DND-41 (cell line): Measurements from ENCODE around the gene RAD9A.

Experiments used
- ATAC-seq: fragments of 200-7000 bp; cut with Tn5 transposase; 3 replicates; pipeline ENCODE4 v1.9.1; 2021; ENCODE audit warnings: low read depth; ENCODE audit not compliant: insufficient read depth
- DNase-seq: peaks from one replicate; pipeline ENCODE4 v3.0.0-alpha.2; 2020
- H2AFZ ChIP-seq: 2 replicates; pipeline ENCODE4 v1.6.0; 2012; ENCODE audit warnings: low read depth, low read length
- H3K27ac ChIP-seq: 2 replicates; pipeline ENCODE4 v1.5.1; 2012; ENCODE audit warnings: low read length, inconsistent platforms
- H3K27me3 ChIP-seq: fragments of 200-600 bp; sonication (generic); 2 replicates; pipeline ENCODE4 v1.6.0; 2012; ENCODE audit warnings: low read length, mild to moderate bottlenecking, inconsistent platforms; ENCODE audit not compliant: insufficient read depth, poor library complexity
- H3K36me3 ChIP-seq: 2 replicates; pipeline ENCODE4 v1.5.1; 2012; ENCODE audit warnings: low read length, inconsistent platforms; ENCODE audit not compliant: insufficient read depth
- H3K4me1 ChIP-seq: 2 replicates; pipeline ENCODE4 v1.5.1; 2012; ENCODE audit warnings: mild to moderate bottlenecking, low read length; ENCODE audit not compliant: insufficient read depth
- H3K4me2 ChIP-seq: 2 replicates; pipeline ENCODE4 v1.6.0; 2012; ENCODE audit warnings: mild to moderate bottlenecking, moderate library complexity, low read length, inconsistent platforms; ENCODE audit not compliant: insufficient read depth
- H3K4me3 ChIP-seq, 2 experiments: fragments of 200-600 bp in 1 of 2; shearing (Covaris generic) in 1 of 2; 2 replicates each; pipeline ENCODE4 v1.5.1; 2012 to 2016; ENCODE audit warnings: inconsistent platforms in 2 of 2, low read length in 2 of 2, mild to moderate bottlenecking in 2 of 2, low read depth in 1 of 2, moderate library complexity in 1 of 2
- H3K79me2 ChIP-seq: 2 replicates; pipeline ENCODE4 v1.6.0; 2012; ENCODE audit warnings: low read length, inconsistent platforms; ENCODE audit not compliant: insufficient read depth
- H3K9ac ChIP-seq: 2 replicates; pipeline ENCODE4 v1.6.0; 2012; ENCODE audit warnings: low read depth, mild to moderate bottlenecking, inconsistent platforms, low read length, moderate library complexity
- H3K9me3 ChIP-seq: 2 replicates; pipeline ENCODE4 v1.5.1; 2012; ENCODE audit warnings: low read length, moderate library complexity, mild to moderate bottlenecking, inconsistent platforms; ENCODE audit not compliant: insufficient read depth, severe bottlenecking
- H4K20me1 ChIP-seq: 2 replicates; pipeline ENCODE4 v1.6.0; 2012; ENCODE audit warnings: low read length; ENCODE audit not compliant: insufficient read depth
- EZH2 ChIP-seq: IDR thresholded peaks from 3 replicates; pipeline ENCODE4 v1.6.1; 2012; ENCODE audit warnings: borderline replicate concordance, low read depth, mild to moderate bottlenecking, moderate library complexity, low read length, inconsistent platforms; ENCODE audit not compliant: severe bottlenecking
- TF ChIP-seq, protein P1 (sequence below): IDR thresholded peaks from 2 replicates; pipeline ENCODE4 v1.5.1; 2012; ENCODE audit warnings: borderline replicate concordance, low read length, moderate library complexity, mild to moderate bottlenecking; ENCODE audit not compliant: poor library complexity, severe bottlenecking; ENCODE audit errors: extremely low read depth

Gene RAD9A

DNA sequence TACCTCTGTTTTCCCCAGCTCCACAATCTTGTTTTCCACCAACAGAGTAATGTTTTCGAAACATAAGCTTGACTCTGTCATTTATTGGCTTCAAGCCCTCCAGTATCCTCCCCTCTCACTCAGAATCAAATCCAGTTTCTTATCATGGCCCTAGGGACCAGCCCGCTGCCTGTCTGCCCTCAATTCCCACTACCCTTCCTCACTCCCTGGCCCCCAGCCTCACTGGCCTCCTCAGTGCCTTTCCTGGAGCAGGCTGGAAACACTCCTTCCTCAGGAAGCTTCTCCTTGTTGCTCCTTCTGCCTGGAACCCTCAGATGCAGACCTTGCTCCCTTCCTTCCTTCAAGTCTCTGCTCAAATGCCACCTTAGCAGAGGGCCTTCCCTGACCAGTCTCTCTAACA is 42.3 kb upstream of the RAD9A start:
- Histone ChIP-seq H3K4me1 (peaks cover 28% of the 10 kb centered on the region), H3K27ac (no peak overlapping the region), H3K4me2 (no peak overlapping the region)

DNA sequence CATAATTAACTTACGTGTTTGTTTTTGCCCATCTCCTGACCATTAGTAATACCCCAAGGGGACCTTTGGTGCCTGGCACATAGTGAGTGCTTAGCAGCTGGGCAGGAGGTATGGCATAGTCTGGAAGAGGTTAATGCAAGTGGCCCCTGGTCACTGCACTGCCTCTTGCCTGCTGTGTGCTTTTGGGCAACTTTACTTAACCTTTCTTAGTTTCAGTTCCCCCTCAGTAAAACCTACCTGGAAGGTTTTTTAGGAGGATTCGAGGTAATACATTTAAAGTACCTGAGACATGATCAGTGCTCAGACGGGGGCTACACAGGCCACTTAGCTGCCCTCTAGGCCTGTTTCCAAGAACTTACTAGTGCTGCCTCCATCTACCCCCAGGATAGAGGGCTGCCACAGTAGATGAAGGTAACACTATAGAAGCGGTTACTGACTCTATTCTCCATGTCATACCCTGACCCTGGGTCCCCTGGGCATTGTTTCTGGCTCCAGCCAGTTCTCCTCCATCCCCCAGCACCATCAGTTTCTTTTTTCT is 41.8 kb upstream of the RAD9A start:
- H3K27me3 ChIP-seq = no peaks in the 10 kb centered on the region
- no peak overlapping the region for H2AFZ ChIP-seq
- no peak overlapping the region for H3K9ac ChIP-seq
- no peak for DNase-seq
- peaks cover 30% of the 10 kb centered on the region for H3K4me1 ChIP-seq
- no peaks in the 10 kb centered on the region for H4K20me1 ChIP-seq
- H3K9me3 ChIP-seq = no peaks in the 10 kb centered on the region
- H3K27ac ChIP-seq = no peak overlapping the region
- TF ChIP-seq, protein P1, sequence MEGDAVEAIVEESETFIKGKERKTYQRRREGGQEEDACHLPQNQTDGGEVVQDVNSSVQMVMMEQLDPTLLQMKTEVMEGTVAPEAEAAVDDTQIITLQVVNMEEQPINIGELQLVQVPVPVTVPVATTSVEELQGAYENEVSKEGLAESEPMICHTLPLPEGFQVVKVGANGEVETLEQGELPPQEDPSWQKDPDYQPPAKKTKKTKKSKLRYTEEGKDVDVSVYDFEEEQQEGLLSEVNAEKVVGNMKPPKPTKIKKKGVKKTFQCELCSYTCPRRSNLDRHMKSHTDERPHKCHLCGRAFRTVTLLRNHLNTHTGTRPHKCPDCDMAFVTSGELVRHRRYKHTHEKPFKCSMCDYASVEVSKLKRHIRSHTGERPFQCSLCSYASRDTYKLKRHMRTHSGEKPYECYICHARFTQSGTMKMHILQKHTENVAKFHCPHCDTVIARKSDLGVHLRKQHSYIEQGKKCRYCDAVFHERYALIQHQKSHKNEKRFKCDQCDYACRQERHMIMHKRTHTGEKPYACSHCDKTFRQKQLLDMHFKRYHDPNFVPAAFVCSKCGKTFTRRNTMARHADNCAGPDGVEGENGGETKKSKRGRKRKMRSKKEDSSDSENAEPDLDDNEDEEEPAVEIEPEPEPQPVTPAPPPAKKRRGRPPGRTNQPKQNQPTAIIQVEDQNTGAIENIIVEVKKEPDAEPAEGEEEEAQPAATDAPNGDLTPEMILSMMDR = no peak
- no peak for TF ChIP-seq EZH2
- H3K4me3 ChIP-seq = no peak overlapping the region
- no peaks in the 10 kb centered on the region; the same call in 1 of the 2 replicates for H3K36me3 ChIP-seq
- peaks cover 8% of the 10 kb centered on the region for H3K79me2 ChIP-seq
- H3K4me2 ChIP-seq = no peak overlapping the region
- no peak for ATAC-seq

More for the DNA sequence above, 42.3 kb upstream of the RAD9A start:
- no peak overlapping the region for H2AFZ ChIP-seq
- H3K9me3 ChIP-seq = no peaks in the 10 kb centered on the region
- DNase-seq = no peak
- TF ChIP-seq, protein P1 = no peak
- TF ChIP-seq EZH2 = no peak
- H3K79me2 ChIP-seq = peaks cover 8% of the 10 kb centered on the region
- no peaks in the 10 kb centered on the region; the same call in 1 of the 2 replicates for H3K36me3 ChIP-seq
- no peaks in the 10 kb centered on the region for H3K27me3 ChIP-seq
- H3K9ac ChIP-seq = no peak overlapping the region
- no peaks in the 10 kb centered on the region for H4K20me1 ChIP-seq
- H3K4me3 ChIP-seq = no peak overlapping the region
- ATAC-seq = no peak

DNA sequence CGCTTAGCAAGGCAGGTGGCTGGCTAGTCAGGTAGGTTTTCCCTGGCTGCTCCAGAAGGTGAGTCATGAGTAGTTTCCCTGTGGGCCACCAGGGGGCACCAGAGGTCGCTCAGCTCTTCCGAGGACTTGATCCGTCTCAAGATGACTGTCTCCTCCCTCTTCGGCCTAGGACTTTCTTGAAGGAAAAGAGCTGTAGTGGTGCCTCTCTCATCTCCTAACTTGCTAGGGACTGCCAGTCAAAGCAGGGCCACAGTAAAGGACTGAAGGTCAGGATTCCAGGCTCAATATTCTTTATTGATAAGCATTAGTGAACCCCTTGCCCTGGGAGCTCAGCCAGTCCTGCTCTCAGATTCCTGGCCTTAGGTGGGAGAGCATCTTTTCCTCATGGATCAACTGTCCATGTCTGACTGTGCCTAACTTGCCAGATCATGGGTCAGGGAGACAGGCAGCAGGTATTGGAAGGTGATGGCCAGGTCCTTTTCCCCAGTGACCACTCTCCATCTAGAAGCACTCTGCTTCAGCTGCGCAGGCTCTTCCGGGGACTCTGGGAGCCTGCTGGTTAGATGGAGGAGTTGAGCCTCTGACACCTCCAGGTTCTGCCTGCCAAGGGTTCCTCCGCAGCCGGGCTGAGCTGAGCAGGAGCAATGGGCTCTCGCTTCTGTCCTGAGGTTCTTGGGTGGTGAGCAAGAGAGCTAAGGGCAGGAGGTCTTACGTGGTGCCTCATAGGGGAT is 40.3 kb upstream of the RAD9A start:
- Histone ChIP-seq H3K4me1 (peaks cover 32% of the 10 kb centered on the region), H3K4me3 (0 out of 4 replicates have a peak overlapping the region, but pooled peaks of 1 of the 2 experiments have one; percentile 10), H3K27ac (0 out of 2 replicates have a peak overlapping the region, but pooled peaks have one; percentile 13), H3K79me2 (peaks cover 8% of the 10 kb centered on the region), H2AFZ (no peak overlapping the region), H3K36me3 (no peaks in the 10 kb centered on the region; the same call in 1 of the 2 replicates), H3K4me2 (peak overlapping the region; percentile 42), H3K9me3 (no peaks in the 10 kb centered on the region), H3K27me3 (no peaks in the 10 kb centered on the region), H4K20me1 (no peaks in the 10 kb centered on the region), H3K9ac (peak overlapping the region; percentile 5)
- peak; percentile 25; the same call in 2 of the 3 replicates for ATAC-seq
- no peak for TF ChIP-seq EZH2
- TF ChIP-seq, protein P1 = peak; percentile 91
- DNase-seq = peak; percentile 64
